Sigmoid colon (tissue), 7 donors: ENCODE data around the gene CD99L2. TPM values are rescaled to one million over a fixed set of nuclear protein-coding genes. Genes with fewer than 3 reads are reported as not detected.

Experiments used
- DNase-seq: peaks from one replicate; pipeline ENCODE4 v3.0.0-alpha.2; 2019
- H3K27ac ChIP-seq, 4 donors: fragments of 200-600 bp; sonication (generic); one replicate each; pipeline ENCODE4 v1.5.1; 2016 to 2019; ENCODE audit warnings: mild to moderate bottlenecking in 1 of 4
- H3K27me3 ChIP-seq, 3 donors: fragments of 200-600 bp; sonication (generic); one replicate each; pipeline ENCODE4 v1.5.1; 2019; ENCODE audit warnings: mild to moderate bottlenecking in 1 of 3
- H3K36me3 ChIP-seq, 4 donors: fragments of 200-600 bp; sonication (generic); one replicate each; pipeline ENCODE4 v1.5.1; 2016 to 2019
- H3K4me1 ChIP-seq, 4 donors: fragments of 200-600 bp; sonication (generic); one replicate each; pipeline ENCODE4 v1.5.1; 2017 to 2019
- H3K4me3 ChIP-seq, 4 donors: fragments of 200-600 bp; sonication (generic); one replicate each; pipeline ENCODE4 v1.5.1; 2017 to 2019; ENCODE audit warnings: mild to moderate bottlenecking in 2 of 4, moderate library complexity in 1 of 4
- H3K9me3 ChIP-seq, 4 donors: fragments of 200-600 bp in 3 of 4; sonication (generic) in 3 of 4; one replicate each; pipeline versions ENCODE4 v1.5.1 to v1.6.1; 2013 to 2019
- EP300 ChIP-seq, 4 donors: sonication (generic); formaldehyde crosslinking; IDR thresholded peaks; one replicate each; pipeline ENCODE4 v1.6.1; 2017; ENCODE audit warnings: antibody characterized with exemption in 4 of 4
- POLR2A ChIP-seq, 2 donors: fragments of 450-650 bp; IDR thresholded peaks; one replicate each; pipeline ENCODE4 v1.6.1; 2016; ENCODE audit warnings: antibody characterized with exemption in 2 of 2, mild to moderate bottlenecking in 2 of 2, moderate library complexity in 2 of 2
- POLR2AphosphoS5 ChIP-seq, 4 donors: sonication (generic); formaldehyde crosslinking; IDR thresholded peaks; one replicate each; pipeline ENCODE4 v1.6.1; 2017; ENCODE audit warnings: antibody characterized with exemption in 4 of 4
- WGBS, 2 donors: extraction: QIAGEN DNeasy Blood & Tissue Kit; methylation state at CpG; one replicate each; pipeline ENCODE4 v1.1.7; 2013; 5-methylcytosine and 5-hydroxymethylcytosine counted together
- intact Hi-C: fragments of 100-400 bp; cut with DNase I; formaldehyde crosslinking; loops from one replicate; pipeline ENCODE4 v1.15.1; 2023
- polyA plus RNA-seq, 3 donors: library from polyadenylated mRNA; stranded (reverse); fragments of 200-250 nt; gene quantifications; one replicate each; pipeline ENCODE4 v1.2.3, GENCODE V29; 2013
- total RNA-seq, 4 donors: library from RNA; depleted of rRNA; stranded (reverse); fragments of >200 nt; gene quantifications; one replicate each; pipeline ENCODE4 v1.1.0, GENCODE V29; 2016
- TF ChIP-seq, protein P1 (sequence below), 4 experiments: fragments of 450-650 bp in 3 of 4; fragments of 200-600 bp in 1 of 4; IDR thresholded peaks; one replicate each; pipeline ENCODE4 v1.5.1; 2016 to 2019; ENCODE audit warnings: antibody characterized with exemption in 4 of 4, mild to moderate bottlenecking in 3 of 4, moderate library complexity in 2 of 4
- donor health status: healthy with polysubstance abuse.
- donor health status: Bipolar disorder and iron deficiency.
- donor health status: healthy.

The CD99L2 gene
- total and polyA plus RNA-seq, 7 donors, result 4.8 to 62.6 (median 55.8) TPM

DNA sequence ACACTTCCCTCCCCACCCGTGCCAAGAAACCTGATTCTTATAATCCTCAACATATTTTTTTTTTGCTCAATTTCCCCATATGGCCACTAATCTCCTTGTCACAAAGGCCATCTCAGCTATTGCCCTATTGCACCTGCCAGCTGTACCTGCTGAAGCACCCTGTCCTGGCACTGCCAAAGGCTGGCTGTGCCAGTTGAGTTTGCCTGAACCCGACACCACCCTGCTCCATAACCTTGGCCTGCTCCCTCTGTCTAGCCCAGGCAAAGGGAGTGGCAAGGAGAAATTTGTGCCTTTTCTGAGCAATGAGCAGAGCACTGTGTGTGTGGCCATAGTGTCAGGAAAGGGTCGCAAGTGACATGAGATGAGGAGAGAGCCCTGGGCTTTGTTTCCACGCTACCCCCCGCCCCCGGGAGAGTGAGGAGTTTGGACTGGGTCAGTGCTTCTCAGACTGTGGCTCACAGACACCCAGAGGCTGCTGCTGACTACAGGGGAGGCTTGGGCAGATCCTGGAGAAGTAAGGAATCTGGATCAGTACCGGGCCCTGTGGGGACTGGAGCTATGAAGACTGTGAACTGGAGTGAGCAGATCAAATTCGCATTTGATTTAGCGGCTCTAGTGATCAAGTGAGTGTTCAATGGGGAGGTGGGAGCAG lies 42.5 kb upstream of the CD99L2 start:
- 46 to 79% methylated on average over 9 of the region's 9 CpGs for WGBS, 2 donors
- peaks cover 0 to 6% (median 0%) of the 10 kb centered on the region in 4 donors for H3K9me3 ChIP-seq
- intact Hi-C loops, result no loop called here
- TF ChIP-seq POLR2AphosphoS5 (IDR thresholded peaks at IDR 0.05), result no peak
- TF ChIP-seq, protein P1, sequence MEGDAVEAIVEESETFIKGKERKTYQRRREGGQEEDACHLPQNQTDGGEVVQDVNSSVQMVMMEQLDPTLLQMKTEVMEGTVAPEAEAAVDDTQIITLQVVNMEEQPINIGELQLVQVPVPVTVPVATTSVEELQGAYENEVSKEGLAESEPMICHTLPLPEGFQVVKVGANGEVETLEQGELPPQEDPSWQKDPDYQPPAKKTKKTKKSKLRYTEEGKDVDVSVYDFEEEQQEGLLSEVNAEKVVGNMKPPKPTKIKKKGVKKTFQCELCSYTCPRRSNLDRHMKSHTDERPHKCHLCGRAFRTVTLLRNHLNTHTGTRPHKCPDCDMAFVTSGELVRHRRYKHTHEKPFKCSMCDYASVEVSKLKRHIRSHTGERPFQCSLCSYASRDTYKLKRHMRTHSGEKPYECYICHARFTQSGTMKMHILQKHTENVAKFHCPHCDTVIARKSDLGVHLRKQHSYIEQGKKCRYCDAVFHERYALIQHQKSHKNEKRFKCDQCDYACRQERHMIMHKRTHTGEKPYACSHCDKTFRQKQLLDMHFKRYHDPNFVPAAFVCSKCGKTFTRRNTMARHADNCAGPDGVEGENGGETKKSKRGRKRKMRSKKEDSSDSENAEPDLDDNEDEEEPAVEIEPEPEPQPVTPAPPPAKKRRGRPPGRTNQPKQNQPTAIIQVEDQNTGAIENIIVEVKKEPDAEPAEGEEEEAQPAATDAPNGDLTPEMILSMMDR (IDR thresholded peaks at IDR 0.05), result no peak
- no peak for TF ChIP-seq EP300 (IDR thresholded peaks at IDR 0.05)
- no peak for TF ChIP-seq POLR2A (IDR thresholded peaks at IDR 0.05)
- no peak overlapping the region for H3K27ac ChIP-seq
- no peaks in the 10 kb centered on the region for H3K27me3 ChIP-seq
- no peaks in the 10 kb centered on the region for H3K4me1 ChIP-seq
- H3K36me3 ChIP-seq, result no peaks in the 10 kb centered on the region
- DNase-seq, result no peak
- H3K4me3 ChIP-seq, result no peak overlapping the region

DNA sequence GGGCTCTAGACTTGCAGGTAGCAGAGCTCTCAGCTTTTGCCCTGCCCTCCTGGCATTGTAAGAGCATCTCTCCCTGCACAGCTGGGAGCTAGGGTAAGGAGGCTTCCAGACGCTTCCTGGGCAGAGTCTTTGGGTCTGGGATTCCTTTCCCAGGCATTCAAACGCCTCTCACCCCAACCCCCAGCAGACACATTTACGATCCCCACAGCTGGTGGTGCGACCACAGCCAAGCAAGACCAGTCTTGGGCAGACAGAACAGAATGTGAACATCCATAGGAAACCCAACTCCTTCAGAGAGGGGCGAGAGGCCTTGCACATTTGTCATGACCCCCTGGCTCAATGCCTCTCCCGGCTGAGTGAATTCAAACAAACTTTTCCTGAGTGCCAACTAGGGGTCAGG lies 38.1 kb upstream of the CD99L2 start:
- intact Hi-C loops, result no loop called here
- Histone ChIP-seq H3K4me3 (no peak overlapping the region), H3K27ac (no peak overlapping the region), H3K9me3 (peaks cover 0 to 6% (median 0%) of the 10 kb centered on the region in 4 donors), H3K27me3 (no peaks in the 10 kb centered on the region), H3K4me1 (peaks cover 0 to 9% (median 3%) of the 10 kb centered on the region in 4 donors), H3K36me3 (no peaks in the 10 kb centered on the region)
- WGBS, 2 donors, result 51 to 70% methylated on average over 6 of the region's 6 CpGs
- TF ChIP-seq EP300 (IDR thresholded peaks at IDR 0.05) (no peak), POLR2AphosphoS5 (IDR thresholded peaks at IDR 0.05) (no peak), POLR2A (IDR thresholded peaks at IDR 0.05) (no peak)
- TF ChIP-seq, protein P1 (IDR thresholded peaks at IDR 0.05), result no peak
- DNase-seq, result no peak

DNA sequence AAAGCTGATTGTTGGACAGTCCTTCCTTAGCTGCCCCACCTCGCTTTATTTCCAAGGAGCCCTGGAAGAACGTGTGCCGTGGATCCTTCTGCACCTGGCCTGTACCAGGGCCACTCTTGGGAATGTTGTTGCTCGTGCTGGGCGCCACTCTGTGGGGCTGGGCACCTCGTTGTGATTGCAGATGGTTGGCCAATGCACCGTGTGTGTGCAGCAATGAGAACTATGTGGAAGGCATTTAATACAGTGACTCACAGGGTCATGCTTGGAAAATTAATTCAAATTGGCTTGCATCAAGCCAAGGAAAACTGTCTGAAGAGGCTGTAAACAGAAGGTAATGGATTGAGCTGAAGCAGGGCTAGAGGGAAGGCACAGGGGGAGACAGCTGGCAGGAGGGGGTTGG lies 37.0 kb upstream of the CD99L2 start:
- Histone ChIP-seq H3K9me3 (peaks cover 0 to 6% (median 0%) of the 10 kb centered on the region in 4 donors), H3K4me1 (peaks cover 0 to 9% (median 3%) of the 10 kb centered on the region in 4 donors), H3K27ac (peak overlapping the region in 2 of 4 donors; percentile 63 to 67), H3K27me3 (no peaks in the 10 kb centered on the region), H3K4me3 (no peak overlapping the region), H3K36me3 (no peaks in the 10 kb centered on the region)
- intact Hi-C loops, result loop anchor here (2.0 kb wide), 1 partner anchor 37 kb away; the partner anchor contains the start of gene CD99L2
- 38 to 73% methylated on average over 7 of the region's 7 CpGs for WGBS, 2 donors
- DNase-seq, result no peak
- TF ChIP-seq POLR2AphosphoS5 (IDR thresholded peaks at IDR 0.05), result no peak

DNA sequence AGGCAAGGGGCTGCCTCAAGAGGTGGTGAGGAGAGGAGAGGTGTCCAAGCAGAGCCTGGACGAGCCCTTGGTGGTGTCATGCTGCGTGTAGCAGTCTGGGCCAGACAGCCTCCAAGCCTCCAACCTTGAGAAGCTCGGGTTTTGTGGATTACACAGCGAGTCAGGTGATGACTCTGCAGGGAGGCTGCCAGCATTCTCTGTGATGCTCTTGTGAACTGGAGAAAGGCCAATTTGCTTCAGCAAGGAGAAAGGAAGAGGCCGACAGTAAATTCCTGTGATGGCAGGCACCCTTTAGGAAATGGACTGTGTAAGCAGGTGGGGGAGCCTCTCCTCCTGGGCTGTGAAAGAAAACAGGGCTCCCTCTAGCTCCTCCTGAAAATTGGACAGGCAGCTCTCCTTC lies 36.0 kb upstream of the CD99L2 start:
- Histone ChIP-seq H3K4me3 (no peak overlapping the region), H3K27ac (peak overlapping the region in 3 of 4 donors; percentile 35 to 67 (median 63)), H3K9me3 (peaks cover 0 to 6% (median 0%) of the 10 kb centered on the region in 4 donors), H3K4me1 (peaks cover 0 to 9% (median 3%) of the 10 kb centered on the region in 4 donors), H3K36me3 (no peaks in the 10 kb centered on the region), H3K27me3 (no peaks in the 10 kb centered on the region)
- intact Hi-C loops, result loop anchor here (2.0 kb wide), 1 partner anchor 36 kb away; the partner anchor contains the start of gene CD99L2
- TF ChIP-seq POLR2AphosphoS5 (IDR thresholded peaks at IDR 0.05), result peak in 1 of 4 donors; percentile 15
- TF ChIP-seq, protein P1 (IDR thresholded peaks at IDR 0.05), result no peak
- no peak for TF ChIP-seq EP300 (IDR thresholded peaks at IDR 0.05)
- TF ChIP-seq POLR2A (IDR thresholded peaks at IDR 0.05), result no peak
- peak; percentile 71 for DNase-seq
- 8 to 30% methylated on average over 5 of the region's 5 CpGs for WGBS, 2 donors

DNA sequence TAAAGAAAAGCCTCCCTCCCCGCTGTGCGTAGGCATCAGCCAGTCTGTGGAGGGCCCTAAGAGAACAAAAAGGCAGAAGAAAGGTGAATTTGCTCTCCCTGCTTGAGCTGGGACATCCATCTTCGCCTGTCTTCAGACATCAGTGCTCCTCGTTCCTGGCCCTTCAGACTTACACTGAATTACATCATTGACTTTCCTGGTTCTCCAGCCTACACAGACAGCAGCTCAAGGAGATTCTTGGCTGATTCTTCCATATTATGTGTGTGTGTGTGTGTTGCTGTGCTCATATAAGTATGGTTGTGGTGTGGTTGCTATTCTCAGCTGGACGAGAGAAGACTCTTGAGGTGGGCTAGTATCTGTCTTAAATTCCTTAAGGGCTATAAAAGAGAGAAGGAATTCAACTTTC lies 35.5 kb upstream of the CD99L2 start:
- peaks cover 0 to 9% (median 3%) of the 10 kb centered on the region in 4 donors for H3K4me1 ChIP-seq
- H3K36me3 ChIP-seq, result no peaks in the 10 kb centered on the region
- no peak for DNase-seq
- 61 to 74% methylated on average over 5 of the region's 5 CpGs for WGBS, 2 donors
- intact Hi-C loops, result loop anchor here (2.0 kb wide), 1 partner anchor 35 kb away; the partner anchor contains the start of gene CD99L2
- no peaks in the 10 kb centered on the region for H3K27me3 ChIP-seq
- peak overlapping the region in 3 of 4 donors; percentile 35 to 67 (median 63) for H3K27ac ChIP-seq
- no peak overlapping the region for H3K4me3 ChIP-seq
- TF ChIP-seq, protein P1 (IDR thresholded peaks at IDR 0.05), result no peak
- TF ChIP-seq POLR2A (IDR thresholded peaks at IDR 0.05) (no peak), POLR2AphosphoS5 (IDR thresholded peaks at IDR 0.05) (no peak), EP300 (IDR thresholded peaks at IDR 0.05) (no peak)
- peaks cover 0 to 6% (median 0%) of the 10 kb centered on the region in 4 donors for H3K9me3 ChIP-seq
